LHCN-M2 (cell line): ENCODE results near the gene SACM1L. TPM values are rescaled to one million over a fixed set of nuclear protein-coding genes. Genes with fewer than 3 reads are reported as not detected.
"Not testable (repeated sequence)": the region's sequence is repeated elsewhere in the genome, so short reads cannot be mapped to it uniquely, and the experiment has no call there.

Source experiments
- DNase-seq: peaks from one replicate; pipeline ENCODE4 v3.0.0-alpha.2; 2012; ENCODE audit warnings: low read depth
- total RNA-seq: library from RNA; depleted of rRNA; stranded (reverse); fragments of >200 nt; gene quantifications from 2 replicates; pipeline ENCODE4 v1.2.3, GENCODE V29; 2014

SACM1L gene
- total RNA-seq, 1 experiment from 2014 or later, result 64.5 TPM

DNA sequence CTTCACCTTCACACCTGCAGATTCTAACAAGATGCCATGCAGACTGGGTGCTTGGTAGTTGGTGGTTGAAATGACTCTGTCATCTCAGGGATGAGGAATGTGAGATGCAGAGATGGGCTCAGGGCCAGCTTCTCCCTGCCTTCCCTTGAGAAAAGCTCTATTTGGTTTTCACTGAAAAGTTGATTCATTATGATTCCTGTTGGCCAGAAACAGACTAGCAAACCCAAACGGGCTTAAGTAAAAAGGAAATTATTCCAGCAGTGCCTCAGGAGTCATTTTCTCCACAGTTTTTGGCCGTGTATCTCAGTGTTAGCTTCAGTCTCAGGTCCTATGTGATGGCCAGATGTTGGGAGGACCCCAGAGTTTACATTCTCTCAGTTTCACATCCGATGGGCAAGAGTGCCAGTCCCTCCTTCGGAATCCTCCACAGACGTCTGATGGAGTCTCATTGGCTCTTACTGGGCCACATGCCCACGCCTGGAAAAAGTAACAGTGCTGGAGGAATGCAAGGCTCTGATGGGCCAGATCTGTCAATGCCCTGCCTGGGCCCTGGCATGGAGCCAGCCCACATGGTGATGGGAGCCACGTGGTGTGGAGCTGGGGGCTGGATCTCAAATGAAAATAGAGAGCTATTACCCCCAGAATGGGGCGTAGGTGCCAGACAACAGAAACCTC, 22.3 kb upstream of the SACM1L start:
- DNase-seq, result peak; percentile 82

DNA sequence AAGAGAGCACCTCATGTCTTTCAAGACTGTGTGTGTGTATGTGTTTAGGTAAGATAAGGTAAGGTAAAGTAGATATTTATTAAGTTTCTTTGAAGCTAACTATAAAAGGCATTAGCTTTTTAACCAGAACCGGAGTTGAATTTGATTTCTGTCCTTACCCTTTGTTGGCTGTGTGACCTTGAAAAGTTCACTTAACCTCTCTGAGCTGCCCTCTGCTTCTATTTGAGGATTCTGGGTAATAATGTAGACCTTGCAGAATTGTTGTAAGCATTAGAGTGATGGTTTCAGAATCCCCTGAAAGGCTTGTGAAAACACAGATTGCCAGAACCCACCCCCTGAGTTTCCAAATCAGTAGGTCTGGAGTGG, 21.6 kb upstream of the SACM1L start:
- DNase-seq, result no peak

DNA sequence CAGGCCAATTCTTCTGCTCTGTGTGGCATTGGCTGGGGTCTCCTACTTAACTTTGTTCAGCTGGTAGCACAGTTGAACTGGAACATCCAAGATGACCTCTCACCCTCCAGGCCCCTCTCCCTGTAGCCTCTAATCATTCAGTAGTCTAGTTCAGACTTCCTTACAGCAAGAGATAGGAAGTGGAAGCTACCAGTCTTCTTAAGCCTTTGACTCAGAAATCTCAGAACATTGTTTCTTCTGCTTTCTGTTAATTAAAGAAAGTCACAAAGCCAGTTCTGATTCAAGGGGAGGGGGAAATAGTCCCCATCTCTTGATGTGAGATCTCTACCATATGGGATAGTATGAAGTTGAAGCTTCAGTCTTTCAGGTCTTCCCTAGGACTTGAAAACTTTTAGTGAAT, 18.8 kb upstream of the SACM1L start:
- DNase-seq, result no peak

DNA sequence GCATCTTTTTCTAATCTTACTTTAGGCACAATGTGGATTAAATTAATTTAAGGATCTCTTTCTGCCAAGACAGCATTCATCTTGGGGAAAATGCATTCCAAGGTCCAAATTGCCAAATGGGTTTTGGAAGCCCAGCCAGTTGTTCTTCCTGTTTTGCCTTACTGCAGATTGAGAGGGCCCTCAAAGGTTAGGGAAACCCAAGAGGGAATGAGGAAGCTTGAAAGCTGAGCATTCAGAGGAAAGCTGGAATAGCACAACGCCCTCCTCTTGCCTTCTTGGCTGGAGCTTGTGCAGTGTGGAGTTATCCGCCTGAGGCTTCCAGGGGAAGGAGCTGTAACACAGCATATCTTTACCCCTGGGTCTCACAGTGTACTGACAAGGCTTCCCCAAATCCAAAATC, 18.2 kb upstream of the SACM1L start:
- DNase-seq, result no peak

DNA sequence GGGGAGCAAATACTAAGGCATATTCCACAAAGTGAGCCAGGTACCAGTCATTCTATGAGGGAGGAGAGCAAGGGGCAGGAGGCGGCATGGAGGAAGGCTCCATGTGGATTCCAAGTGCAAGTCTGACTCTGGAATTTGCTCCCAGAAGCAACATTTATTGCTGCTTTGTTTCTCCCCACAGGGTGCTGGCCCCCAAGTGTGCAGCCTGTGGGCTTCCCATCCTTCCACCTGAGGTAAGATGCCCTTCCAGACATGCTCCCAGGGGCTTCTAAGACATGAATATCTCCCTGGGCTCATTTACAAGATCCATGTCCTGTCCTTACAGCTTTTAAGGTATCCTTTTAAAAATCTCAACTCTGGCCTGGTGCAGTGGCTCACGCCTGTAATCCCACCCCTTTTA, 15.9 kb upstream of the SACM1L start:
- no peak for DNase-seq

DNA sequence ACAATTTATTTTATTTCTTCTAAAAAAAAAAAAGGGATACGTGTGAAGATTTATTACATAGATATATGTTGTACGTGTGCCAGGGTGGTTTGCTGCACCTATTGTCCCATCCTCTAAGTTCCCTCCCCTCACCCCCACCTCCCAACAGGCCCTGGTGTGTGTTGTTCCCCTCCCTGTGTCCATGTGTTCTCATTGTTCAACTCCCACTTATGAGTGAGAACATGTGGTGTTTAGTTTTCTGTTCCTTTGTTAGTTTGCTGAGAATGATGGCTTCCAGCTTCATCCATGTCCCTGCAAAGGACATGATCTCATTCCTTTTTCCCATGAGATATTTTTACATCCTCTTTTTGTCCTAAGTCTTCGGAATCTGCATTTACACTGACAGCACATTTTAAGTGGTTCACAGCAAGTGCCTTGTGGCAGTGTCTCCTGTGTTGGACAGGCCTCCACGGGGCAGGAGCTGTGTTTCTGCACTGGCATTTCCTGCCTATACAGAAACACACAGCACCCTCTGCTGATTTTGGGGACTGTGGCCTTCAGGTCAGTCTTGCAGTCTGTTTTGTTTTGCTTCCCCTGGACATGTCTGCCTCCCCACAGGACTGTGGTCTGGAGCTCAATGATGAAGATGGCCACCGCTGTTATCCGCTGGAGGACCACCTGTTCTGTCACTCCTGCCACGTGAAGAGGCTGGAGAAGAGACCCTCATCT, 12.7 kb upstream of the SACM1L start:
- peak; percentile 46 for DNase-seq

DNA sequence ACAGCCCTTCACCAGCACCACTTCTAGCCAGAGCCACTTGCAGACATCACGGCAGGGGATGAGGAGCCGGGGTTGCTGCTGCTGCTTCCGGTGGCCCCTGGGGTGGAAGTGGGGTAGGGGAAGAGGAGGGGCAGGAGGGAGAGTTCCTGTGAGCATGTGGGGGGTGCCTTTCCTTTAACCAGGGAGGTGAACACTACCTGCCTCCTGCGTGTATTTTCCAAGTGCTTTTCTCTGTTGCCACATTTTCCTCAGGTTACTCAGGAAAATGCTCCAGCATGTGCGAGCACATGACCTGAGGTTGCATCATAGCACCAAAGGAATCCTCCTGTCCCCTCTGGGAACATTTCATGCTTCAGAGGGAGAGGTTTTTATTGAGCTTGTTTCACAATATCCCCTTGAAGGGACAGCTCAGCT, 12.2 kb upstream of the SACM1L start:
- peak; percentile 89 for DNase-seq

DNA sequence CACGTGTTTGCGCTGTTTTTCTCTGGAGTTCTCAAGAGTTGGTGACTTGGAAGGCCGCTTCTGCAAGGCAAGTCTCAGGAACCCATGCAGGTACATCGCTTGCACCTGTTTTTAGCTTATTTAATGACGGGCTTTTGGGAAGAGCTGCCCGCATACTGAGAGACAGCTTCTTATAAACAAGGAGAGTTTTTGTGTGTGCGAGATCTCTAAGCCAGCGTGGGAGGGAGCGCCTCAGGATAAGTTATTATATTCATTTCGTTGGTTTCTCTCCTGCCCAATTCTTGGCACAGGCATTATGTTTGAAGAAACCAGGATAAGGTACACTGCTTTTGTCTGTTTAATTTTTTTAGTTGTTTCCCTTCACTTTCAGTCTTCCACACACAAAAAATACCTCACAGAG, 11.4 kb upstream of the SACM1L start:
- DNase-seq, result no peak

DNA sequence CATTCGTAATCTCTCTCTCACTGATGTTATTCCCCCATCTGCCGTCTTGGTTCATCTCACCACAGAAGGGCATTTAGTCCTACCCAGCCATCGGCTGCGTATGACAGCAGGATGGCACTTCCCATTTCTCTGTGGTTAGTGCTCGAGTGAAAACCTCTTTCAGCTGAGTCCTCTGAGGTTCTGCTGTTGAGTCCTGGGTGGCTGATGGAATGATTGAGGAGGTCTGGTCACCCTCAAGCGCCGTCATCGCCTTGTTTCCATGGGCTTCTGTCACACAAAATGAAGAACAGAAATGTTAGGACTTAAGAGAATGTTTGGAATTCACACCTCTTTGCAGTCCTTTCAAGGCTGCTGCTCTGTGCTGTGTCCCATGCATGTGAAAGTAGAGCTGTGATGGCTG, 9.4 kb upstream of the SACM1L start:
- no peak for DNase-seq

DNA sequence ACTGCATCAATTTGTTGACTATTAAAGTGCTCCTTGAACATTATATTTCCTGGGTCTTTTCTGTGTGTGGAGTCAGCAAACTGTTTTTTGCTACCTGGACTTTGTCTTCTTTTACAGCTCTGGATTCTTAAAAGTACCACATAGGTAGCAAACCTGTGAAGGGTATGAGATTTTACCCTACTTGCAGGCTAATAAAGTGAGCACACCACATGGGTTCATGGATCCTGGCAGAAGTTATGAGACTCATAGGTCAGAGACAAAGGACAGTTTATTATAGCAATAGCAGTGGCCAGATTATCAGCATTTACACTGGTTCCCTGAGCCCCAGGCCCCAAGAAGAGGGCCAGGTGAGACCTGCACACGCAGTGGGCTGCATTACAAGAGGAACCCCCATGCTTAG, 8.0 kb upstream of the SACM1L start:
- no peak for DNase-seq

DNA sequence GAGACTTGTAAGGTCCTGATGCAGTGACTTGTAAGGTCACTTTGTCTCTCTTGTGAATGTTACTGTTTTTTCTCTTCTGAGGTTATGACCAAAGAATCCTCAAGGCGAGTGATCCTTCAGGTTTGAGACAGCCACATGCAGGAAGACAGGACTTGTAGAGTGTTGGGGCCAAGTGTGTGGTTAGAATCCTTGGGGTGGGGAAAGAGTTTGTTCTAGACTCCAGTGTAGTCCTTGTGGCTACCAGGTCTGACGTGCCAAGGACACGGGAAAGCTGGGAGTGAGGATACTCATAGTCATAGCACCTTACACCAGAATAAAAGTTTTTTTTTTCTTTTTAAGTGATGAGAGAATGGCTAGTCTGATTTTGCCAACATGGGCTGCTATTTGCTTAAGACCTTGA, 7.3 kb upstream of the SACM1L start:
- peak; percentile 81 for DNase-seq

DNA sequence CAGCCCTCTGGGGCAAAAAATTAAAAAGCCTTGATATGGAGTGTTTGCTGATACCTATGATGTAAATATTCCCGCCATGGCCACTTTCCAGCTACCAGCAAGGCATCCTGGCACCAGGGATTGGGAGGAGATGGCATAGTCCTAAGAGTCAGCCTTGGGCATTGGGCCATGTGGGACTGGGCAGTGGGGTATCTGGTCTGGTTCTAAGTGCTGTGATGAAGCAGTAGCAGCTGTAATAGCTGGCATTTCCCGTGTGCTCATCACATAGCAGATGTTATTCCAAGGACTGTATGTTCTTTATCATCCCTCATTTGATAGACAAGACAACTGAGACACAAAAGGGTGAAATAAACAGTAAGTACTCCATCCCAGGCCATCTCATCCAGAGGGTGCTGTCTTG, 6.9 kb upstream of the SACM1L start:
- peak; percentile 99 for DNase-seq

DNA sequence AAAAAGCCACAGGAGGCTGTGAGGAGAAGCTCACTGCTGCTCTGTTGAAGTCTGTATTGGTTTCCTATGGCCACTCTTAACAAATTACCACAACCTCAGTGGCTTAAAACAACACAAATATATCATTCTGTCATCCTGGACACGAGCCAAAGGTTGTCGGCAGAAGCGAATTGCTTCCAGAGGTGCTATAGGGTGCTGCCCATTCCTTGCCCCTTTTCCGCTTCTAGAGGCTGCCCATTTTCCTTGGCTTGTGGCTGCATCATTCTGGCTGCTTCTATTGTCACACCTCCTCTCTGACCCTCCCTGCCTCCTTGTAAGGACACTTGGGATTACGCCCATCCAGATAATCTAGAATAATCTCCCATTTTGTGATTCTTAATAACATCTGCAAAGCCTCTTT, 6.4 kb upstream of the SACM1L start:
- no peak for DNase-seq

DNA sequence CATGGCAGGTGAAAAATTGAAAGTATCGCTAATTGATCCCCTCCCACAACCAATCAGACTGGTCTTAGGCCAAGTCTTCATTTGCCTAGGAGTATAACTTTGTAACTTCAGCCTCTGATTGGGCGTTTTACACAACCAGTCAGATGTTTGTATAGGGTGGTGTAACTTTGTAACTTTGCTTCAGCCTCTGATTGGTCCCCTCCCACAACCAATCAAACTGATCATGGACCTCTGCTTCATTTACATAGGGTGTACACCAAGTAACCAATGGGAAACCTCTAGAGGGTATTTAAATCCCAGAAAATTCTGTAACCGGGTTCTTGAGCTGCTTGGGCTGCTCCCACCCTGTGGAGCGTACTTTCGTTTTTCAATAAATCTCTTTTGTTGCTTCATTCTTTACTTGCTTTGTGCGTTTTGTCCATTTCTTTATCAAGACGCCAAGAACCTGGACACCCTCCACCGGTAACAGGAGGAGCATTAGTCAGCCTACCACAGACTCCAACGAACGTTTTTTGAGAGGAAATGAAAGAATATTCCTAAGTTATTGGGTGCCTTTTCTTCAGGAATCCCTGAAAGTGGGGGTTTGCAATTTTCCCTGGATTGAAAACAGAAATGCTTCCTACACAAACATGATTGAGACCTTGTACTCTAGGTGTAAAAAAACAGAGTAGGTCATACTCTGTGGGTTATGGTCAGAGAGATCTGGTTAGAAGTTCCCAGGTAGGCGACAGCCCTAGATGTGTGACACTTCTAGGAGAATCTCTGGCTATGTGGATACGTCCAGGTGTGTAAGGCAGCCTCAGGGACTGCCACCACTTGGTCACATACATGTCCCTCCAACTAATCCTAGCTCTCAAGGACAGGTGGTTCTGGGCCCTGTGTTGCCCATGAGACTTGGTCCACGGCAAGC, 5.5 kb upstream of the SACM1L start:
- DNase-seq, result peak; percentile 59

DNA sequence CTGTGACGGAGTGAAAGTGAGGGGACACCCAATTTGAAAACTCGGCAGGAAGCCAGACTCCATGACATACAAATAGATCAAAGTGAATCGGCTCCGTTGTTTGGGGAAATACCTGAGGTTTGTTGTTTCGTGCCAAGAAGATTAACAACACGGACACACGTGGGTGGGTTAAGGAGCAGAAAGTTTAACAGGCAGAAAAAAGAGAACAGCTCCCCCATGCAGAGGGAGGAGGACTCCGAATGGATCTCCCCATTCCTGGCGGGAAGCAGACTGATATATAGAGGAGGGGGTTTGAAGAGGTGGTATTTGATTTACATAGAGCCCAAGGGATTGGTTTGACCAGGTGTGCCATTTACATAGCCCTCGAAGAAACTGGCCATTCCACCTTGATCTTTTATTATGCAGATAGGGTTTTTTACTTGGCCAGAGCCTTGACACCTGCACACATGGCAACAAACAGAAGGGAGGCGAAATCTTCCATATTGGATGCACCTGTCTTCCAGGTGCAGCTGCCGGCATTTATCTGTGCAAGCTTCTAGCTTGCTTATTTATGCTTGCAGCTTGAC, 4.8 kb upstream of the SACM1L start:
- no peak for DNase-seq

DNA sequence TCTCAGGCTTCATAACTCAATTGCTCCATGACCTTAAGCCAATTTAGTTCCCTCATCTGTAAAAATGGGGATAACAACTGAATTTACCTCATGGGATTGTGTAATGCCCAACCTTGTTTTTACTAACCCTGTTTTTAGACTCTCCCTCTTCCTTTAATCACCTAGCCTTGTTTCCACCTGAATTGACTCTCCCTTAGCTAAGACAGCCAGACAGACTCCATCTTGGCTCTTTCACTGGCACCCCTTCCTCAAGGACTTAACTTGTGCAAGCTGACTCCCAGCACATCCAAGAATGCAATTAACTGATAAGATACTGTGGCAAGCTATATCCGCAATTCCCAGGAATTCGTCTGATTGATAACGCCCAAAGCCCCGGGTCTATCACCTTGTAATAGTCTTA, 3.5 kb upstream of the SACM1L start:
- not testable (repeated sequence) for DNase-seq

DNA sequence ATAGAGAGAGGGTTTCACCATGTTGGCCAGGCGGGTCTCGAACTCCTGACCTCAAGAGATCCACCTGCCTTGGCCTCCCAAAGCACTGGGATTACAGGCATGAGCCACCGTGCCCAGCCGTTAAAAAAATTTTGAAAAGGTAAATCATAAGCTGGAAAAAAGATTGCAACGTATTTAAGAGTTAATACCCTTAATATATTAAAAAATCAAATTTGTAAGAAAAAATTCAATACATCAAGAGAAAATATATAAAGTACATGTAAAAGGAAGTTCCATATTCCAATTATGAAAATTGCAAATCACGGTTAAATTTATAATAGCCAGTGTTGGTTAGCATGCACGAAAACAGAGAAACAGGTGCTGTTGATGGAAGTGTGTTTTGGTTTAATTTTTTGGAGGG, 2.3 kb upstream of the SACM1L start:
- no peak for DNase-seq

DNA sequence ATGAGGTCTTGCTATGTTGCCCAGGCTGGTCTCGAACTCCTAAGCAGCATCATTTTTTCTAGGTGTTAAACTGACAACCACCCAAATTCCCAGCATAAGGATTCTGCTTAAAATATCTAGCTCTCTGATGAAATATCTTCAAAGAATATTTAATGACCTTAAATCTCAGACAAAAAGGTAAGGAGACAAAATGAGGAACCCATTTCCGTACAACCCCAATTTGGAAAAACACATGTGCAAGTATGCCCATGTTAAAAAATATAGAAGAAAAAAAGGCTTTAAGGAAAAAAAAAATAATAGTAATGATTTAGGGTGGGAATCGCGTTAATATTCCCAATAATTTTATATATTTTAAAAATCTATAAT, 1.4 kb upstream of the SACM1L start:
- DNase-seq, result no peak

DNA sequence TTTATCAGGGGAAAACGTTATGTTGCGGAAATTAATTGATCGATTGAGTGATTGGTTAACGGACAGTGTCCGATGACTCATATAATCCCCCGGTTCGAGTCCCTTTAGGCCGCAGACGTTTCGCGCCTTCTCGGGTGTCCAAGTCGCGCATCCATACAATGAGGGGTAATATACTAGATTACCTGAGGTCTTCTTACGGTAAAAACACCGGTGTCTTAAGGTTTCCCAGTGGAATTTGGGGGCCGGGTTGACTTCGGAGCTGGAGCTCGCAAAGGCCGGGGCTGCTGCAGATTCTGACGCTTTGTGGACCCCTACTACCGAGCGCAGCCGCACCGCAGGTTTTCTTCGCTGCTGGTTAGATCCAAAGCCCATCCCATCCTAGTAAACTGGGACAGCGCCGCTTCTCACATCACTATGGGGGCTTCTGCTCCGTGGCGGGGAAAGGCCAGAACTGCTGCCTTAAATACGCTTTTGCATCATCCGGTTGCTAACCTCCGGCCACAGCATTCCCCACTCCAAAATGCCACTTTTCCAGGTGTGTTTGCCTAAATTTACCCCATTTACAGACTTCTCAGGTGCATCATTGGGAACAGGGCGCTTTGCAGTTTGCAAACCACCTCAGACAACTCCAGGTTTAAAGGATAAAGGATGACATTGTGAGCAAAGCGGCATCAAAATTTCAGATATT, 858 bp upstream of the SACM1L start:
- DNase-seq, result peak; percentile 41

DNA sequence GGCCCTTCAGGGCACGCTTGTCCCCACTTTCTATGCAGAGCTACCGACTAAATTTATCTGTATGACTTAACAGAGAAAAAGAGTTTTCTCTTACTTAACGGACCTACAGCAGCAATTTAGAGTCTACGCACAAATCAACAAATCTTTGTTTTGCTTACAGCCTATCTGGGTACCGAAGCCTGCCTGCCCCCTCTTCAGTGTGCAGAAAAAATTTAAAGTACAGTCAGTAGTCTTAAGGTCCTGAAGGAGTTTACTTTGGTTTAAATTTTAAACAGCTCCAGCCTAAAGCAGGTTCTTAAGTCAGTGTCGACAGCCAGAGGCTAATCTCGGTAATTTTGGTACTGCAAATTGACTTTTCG, 570 bp downstream of the SACM1L start:
- DNase-seq, result no peak

DNA sequence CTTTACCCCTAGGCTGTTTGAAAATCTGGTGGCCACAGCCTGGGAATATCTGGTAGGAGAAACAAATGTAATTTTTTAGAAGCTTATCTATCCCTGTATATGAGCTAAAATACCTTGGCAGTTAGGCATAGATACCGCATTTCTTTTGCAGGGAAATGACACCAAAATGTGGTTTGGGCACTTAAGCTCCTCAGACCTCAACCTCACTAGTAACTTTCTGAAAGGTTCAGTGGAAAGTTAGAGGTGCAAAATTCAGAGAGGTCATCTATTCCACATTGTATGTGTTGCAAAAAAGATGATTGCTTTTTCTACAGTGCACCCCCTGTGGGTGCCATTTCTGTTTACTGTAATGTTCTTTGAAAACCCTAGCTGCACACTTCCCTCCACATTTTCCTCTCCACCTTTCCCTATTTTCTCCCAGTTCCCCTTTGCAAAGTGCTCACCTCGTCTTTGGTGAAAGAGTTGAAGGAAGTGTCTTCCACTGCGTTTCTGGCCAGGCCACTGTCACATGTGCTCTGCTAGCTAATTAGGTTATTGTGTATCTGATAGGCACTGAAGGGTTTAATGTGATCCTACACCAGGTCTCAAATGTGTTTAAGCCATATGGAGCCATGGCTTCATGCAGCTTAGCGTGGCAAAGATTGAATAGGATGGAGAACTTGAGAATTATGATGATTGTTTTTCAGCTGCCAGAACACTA, 1.3 kb downstream of the SACM1L start:
- DNase-seq, result no peak
